IMR-90 (cell line): ENCODE data around the gene ABCC8.

Source experiments
- CHD1 ChIP-seq: IDR thresholded peaks from 2 replicates; pipeline ENCODE4 v1.6.1; 2012; ENCODE audit warnings: low read depth, low read length, improper control_type of control experiment
- MAFK ChIP-seq: IDR thresholded peaks from 2 replicates; pipeline ENCODE4 v1.6.1; 2012; ENCODE audit warnings: low read depth, low read length, improper control_type of control experiment
- POLR2A ChIP-seq: IDR thresholded peaks from 2 replicates; pipeline ENCODE4 v1.6.1; 2012; ENCODE audit warnings: mild to moderate bottlenecking, low read depth, low read length
- RAD21 ChIP-seq: IDR thresholded peaks from 2 replicates; pipeline ENCODE4 v1.6.1; 2012; ENCODE audit warnings: low read length, improper control_type of control experiment
- RCOR1 ChIP-seq: IDR thresholded peaks from 2 replicates; pipeline ENCODE4 v1.6.1; 2012; ENCODE audit warnings: mild to moderate bottlenecking, low read length, improper control_type of control experiment; ENCODE audit not compliant: insufficient replicate concordance
- SMC3 ChIP-seq: fragments of 150-350 bp; IDR thresholded peaks from 2 replicates; pipeline ENCODE4 v1.6.1; 2016; ENCODE audit warnings: low read depth, mild to moderate bottlenecking, antibody characterized with exemption, low read length, moderate library complexity
- TF ChIP-seq, protein P1 (sequence below): conservative IDR thresholded peaks from 2 replicates; pipeline ENCODE4 v1.5.1; 2012; ENCODE audit warnings: mild to moderate bottlenecking, low read depth, low read length, improper control_type of control experiment
- TF ChIP-seq, protein P2 (sequence below): fragments of 150-350 bp; IDR thresholded peaks from 2 replicates; pipeline ENCODE4 v1.6.1; 2016; ENCODE audit warnings: low read depth, mild to moderate bottlenecking, low read length, moderate library complexity, borderline replicate concordance

DNA sequence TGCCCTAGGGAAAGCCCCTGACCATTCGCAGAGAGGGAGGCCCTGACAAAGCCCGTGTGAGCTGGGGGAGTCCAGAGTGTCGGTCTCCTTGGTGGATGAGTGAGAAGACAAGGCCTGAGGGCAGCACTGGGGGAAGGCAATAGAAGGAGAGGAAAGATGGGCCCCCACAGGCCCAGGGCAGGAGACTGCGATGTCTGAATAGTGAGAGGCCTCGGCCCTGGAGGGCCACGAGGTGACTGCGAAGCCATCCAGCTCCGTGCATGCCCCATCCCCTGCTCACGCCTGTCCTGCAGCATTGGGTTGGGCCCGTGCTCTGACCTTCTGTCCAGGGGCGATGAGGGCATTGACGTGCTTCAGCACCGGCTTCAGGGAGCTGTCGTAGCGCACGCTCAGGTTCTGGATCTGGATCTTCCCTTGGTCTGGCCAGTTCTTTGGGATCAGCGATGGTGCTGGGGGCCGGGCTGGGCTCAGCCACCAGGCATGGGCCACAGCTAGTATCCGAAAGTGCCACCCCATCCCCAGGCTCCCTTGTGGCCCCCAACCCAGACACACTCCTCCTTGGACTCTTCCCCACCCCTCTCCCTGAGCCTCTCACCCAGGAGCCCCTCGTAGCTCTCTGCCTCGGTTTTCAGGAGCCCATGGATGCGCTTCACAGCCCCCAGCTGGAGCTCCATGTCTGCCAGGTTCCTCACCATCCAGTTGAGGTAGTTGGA is 79.9 kb downstream of the ABCC8 start:
- TF ChIP-seq, protein P1, sequence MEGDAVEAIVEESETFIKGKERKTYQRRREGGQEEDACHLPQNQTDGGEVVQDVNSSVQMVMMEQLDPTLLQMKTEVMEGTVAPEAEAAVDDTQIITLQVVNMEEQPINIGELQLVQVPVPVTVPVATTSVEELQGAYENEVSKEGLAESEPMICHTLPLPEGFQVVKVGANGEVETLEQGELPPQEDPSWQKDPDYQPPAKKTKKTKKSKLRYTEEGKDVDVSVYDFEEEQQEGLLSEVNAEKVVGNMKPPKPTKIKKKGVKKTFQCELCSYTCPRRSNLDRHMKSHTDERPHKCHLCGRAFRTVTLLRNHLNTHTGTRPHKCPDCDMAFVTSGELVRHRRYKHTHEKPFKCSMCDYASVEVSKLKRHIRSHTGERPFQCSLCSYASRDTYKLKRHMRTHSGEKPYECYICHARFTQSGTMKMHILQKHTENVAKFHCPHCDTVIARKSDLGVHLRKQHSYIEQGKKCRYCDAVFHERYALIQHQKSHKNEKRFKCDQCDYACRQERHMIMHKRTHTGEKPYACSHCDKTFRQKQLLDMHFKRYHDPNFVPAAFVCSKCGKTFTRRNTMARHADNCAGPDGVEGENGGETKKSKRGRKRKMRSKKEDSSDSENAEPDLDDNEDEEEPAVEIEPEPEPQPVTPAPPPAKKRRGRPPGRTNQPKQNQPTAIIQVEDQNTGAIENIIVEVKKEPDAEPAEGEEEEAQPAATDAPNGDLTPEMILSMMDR: no peak
- TF ChIP-seq POLR2A (no peak), SMC3 (no peak), RAD21 (no peak), MAFK (no peak), CHD1 (no peak), RCOR1 (no peak)
- TF ChIP-seq, protein P2, sequence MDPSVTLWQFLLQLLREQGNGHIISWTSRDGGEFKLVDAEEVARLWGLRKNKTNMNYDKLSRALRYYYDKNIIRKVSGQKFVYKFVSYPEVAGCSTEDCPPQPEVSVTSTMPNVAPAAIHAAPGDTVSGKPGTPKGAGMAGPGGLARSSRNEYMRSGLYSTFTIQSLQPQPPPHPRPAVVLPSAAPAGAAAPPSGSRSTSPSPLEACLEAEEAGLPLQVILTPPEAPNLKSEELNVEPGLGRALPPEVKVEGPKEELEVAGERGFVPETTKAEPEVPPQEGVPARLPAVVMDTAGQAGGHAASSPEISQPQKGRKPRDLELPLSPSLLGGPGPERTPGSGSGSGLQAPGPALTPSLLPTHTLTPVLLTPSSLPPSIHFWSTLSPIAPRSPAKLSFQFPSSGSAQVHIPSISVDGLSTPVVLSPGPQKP: no peak
